ENCODE data around the gene SPAG6. TPM values are rescaled to one million over a fixed set of nuclear protein-coding genes. Genes with fewer than 3 reads are reported as not detected.

Gene SPAG6
- total and polyA plus RNA-seq, 9 of the 15 experiments (the other 6 are each of a cell fraction or from before 2014, with no cell fraction given) = 3.5 to 23.1 (median 11.8) TPM

- no peak for TF ChIP-seq ZNF551 (CRISPR knock-in tag; IDR thresholded peaks at IDR 0.05)
- TF ChIP-seq WHSC1 (IDR thresholded peaks at IDR 0.05; ENCODE audit: low read length) = no peak
- no peak for TF ChIP-seq ZNF830 (CRISPR knock-in tag; IDR thresholded peaks at IDR 0.05)
- no peak for TF ChIP-seq TSHZ1 (CRISPR knock-in tag; IDR thresholded peaks at IDR 0.05)
- TF ChIP-seq FOS (IDR thresholded peaks at IDR 0.05; ENCODE audit: extremely low read depth, insufficient read length) = no peak
- peak; percentile 81 for TF ChIP-seq POLR2A (conservative IDR thresholded peaks at IDR 0.05)
- no peak for TF ChIP-seq FOXJ3 (CRISPR knock-in tag; IDR thresholded peaks at IDR 0.05)
- TF ChIP-seq U2AF2 (optimal IDR thresholded peaks at IDR 0.05; ENCODE audit: low read depth, low read length) = no peak
- TF ChIP-seq, protein P1, sequence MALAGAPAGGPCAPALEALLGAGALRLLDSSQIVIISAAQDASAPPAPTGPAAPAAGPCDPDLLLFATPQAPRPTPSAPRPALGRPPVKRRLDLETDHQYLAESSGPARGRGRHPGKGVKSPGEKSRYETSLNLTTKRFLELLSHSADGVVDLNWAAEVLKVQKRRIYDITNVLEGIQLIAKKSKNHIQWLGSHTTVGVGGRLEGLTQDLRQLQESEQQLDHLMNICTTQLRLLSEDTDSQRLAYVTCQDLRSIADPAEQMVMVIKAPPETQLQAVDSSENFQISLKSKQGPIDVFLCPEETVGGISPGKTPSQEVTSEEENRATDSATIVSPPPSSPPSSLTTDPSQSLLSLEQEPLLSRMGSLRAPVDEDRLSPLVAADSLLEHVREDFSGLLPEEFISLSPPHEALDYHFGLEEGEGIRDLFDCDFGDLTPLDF (CRISPR knock-in tag; IDR thresholded peaks at IDR 0.05) = peak; percentile 59; the same call in 1 of the 2 replicates
- TF ChIP-seq CC2D1A (IDR thresholded peaks at IDR 0.05) = no peak
- peak; percentile 20 for TF ChIP-seq FIP1L1 (IDR thresholded peaks at IDR 0.05; ENCODE audit: low read depth, low read length, poor library complexity, severe bottlenecking)
- TF ChIP-seq FOXK1 (CRISPR knock-in tag; IDR thresholded peaks at IDR 0.05; ENCODE audit: borderline replicate concordance) = no peak
- no peak for TF ChIP-seq ZNF436 (CRISPR knock-in tag; IDR thresholded peaks at IDR 0.05)
- TF ChIP-seq ZKSCAN1 (IDR thresholded peaks at IDR 0.05; ENCODE audit: low read depth, low read length) = 0 out of 2 replicates have a peak, but pooled peaks have one; percentile 19
- TF ChIP-seq ZBED1 (IDR thresholded peaks at IDR 0.05) = 0 out of 2 replicates have a peak, but pooled peaks have one; percentile 31
- no peak for TF ChIP-seq ZNF280A (IDR thresholded peaks at IDR 0.05; ENCODE audit: low read depth, partially characterized antibody)
- TF ChIP-seq ZNF77 (CRISPR knock-in tag; IDR thresholded peaks at IDR 0.05) = 0 out of 2 replicates have a peak, but pooled peaks have one; percentile 21
- TF ChIP-seq NCOA6 (IDR thresholded peaks at IDR 0.05) = no peak
- no peak for TF ChIP-seq ZSCAN32 (CRISPR knock-in tag; IDR thresholded peaks at IDR 0.05)
- TF ChIP-seq NEUROD1 (IDR thresholded peaks at IDR 0.05; ENCODE audit: borderline replicate concordance, low read depth, low read length, partially characterized antibody) = no peak
- no peak for TF ChIP-seq FOXA1 (IDR thresholded peaks at IDR 0.05; ENCODE audit: borderline replicate concordance)
- no peak for TF ChIP-seq ZNF395 (CRISPR knock-in tag; IDR thresholded peaks at IDR 0.05)
These were observed 4.7 kb upstream of the SPAG6 start (continued) for GRCh38 chr10:22340329-22341189.
